Retinal pigment epithelial cell (primary cell): Measurements from ENCODE around the gene PRKG1.

Source experiments
- DNase-seq: peaks from one replicate; pipeline ENCODE4 v3.0.0-alpha.2; 2010; ENCODE audit warnings: low read depth
- H3K4me3 ChIP-seq: 2 replicates; pipeline ENCODE4 v1.5.1; 2011; ENCODE audit warnings: mild to moderate bottlenecking, low read length, control low read depth, moderate library complexity
- CTCF ChIP-seq: conservative IDR thresholded peaks from 2 replicates; pipeline ENCODE4 v1.5.1; 2011; ENCODE audit warnings: low read depth, low read length, control low read depth, inconsistent platforms

The PRKG1 gene

DNA sequence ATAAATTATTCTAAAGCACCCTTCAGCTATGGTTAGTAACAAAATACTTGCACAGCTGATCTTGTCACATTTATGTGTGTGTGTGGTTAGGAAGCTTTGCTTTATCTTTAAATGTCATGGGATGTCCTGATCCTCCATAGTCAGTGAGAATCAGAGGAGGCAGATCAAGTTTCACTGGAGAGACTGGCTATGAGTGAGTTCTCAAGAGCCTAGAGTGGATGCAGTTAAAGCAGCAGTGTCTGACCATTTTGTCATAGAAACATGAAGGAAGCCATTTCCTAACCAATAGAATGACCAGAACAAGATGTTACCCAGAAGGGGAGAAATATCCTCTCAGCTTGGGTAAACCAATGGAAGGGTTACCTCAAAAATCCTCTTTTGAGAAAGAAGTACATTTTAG, 1032.6 kb downstream of the PRKG1 start:
- no peak overlapping the region for H3K4me3 ChIP-seq
- no peak for DNase-seq
- TF ChIP-seq CTCF: no peak

- no peak for TF ChIP-seq CTCF
- DNase-seq: no peak
- no peak overlapping the region for H3K4me3 ChIP-seq
Measured at GRCh38 chr10:52108236-52108635, 1033.9 kb downstream of the PRKG1 start.

DNA sequence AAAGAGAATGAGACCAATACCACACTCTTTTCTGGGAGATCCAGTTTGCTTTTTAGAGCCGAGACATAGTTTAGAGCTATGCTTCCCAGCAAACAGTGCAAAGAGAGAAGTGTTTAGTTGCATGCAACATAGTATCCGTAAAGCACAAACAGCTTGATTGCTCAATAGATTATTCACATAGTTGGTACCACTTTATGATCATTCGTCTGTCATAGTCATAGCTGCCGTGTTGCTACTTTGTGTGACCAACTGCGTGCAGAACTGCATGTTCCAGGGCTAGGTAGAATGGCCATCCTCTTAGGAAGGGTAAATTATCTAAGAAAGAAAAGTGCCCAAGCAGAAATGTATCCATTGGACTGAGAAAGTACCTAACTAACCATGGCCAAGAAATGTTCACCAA, 1036.3 kb downstream of the PRKG1 start:
- DNase-seq: no peak
- TF ChIP-seq CTCF: no peak
- H3K4me3 ChIP-seq: no peak overlapping the region

DNA sequence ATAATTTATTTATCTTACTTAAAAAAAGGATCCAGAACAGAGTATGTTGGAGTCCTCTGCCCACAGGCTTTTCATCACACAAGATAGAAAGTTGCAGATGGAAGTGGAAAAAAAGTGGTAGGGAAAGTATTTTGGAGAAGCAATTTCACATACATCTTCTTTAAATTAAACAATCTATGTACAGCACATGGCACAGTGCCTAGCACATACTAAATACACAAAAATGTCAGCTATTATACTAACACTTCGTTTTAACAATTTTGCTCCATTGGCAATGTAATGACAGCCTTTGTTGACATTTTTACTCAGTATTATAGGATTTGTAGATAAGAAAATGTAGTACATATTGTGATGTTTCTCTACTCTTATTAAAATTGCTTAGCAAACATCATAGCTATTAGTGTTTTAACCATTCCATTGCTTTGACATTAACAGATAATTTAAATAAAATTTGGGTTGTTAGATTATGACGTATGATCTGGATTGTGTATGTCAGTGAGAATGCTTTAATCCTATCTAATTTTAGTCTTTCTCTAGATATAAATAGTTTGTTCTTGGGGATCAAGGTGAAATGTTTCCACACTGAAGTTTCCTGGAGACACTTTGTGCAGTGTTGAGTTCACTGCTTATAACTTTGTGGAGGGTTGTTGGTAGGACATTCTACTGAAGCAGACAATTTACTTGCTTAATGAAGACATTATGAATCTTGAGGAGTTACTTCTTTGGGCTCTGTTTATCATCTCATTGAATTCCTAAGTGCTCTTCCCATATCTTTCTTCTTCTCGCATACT, 1037.0 kb downstream of the PRKG1 start:
- no peak overlapping the region for H3K4me3 ChIP-seq
- DNase-seq: no peak
- TF ChIP-seq CTCF: no peak

- no peak overlapping the region for H3K4me3 ChIP-seq
- TF ChIP-seq CTCF: no peak
- DNase-seq: no peak
Measured at GRCh38 chr10:52115823-52116222, 1041.5 kb downstream of the PRKG1 start.

DNA sequence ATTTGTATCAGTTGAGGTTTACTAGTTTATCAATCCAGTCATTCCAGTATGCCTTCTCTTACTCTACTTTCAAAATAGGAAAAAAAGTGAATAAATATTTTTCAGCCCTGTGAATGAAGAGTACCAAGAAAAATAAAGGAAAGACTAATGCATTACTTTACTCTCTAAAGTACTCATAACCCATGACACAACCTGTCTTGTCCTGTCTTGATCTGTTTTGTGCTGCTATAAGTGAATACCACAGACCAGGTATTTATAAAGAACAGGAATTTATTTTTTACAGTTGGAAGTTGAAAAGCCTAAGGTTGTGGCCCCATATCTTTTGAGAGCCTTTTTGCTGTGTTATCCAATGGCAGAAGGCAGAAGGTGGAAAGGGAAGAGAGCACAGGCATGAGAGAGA, 1045.2 kb downstream of the PRKG1 start:
- H3K4me3 ChIP-seq: no peak overlapping the region

More for the DNA sequence above, 1045.2 kb downstream of the PRKG1 start:
- DNase-seq: no peak
- no peak for TF ChIP-seq CTCF
